Duodenal mucosa (tissue), 2 donors: ENCODE results near the gene TRPV6.

Source experiments
- H3K27ac ChIP-seq: one replicate; pipeline ENCODE4 v1.7.0; 2013; ENCODE audit warnings: low read depth, low read length
- H3K27me3 ChIP-seq, 2 donors: one replicate each; pipeline ENCODE4 v1.7.0; 2013; ENCODE audit warnings: low read length in 2 of 2, control low read depth in 1 of 2; ENCODE audit not compliant: insufficient read depth in 2 of 2, control insufficient read depth in 1 of 2
- H3K36me3 ChIP-seq, 2 donors: one replicate each; pipeline ENCODE4 v1.7.0; 2013; ENCODE audit warnings: low read length in 2 of 2, control low read depth in 1 of 2; ENCODE audit not compliant: insufficient read depth in 2 of 2, control insufficient read depth in 1 of 2
- H3K4me1 ChIP-seq, 2 donors: one replicate each; pipeline ENCODE4 v1.7.0; 2013; ENCODE audit warnings: low read length in 2 of 2, control low read depth in 1 of 2; ENCODE audit not compliant: insufficient read depth in 2 of 2, control insufficient read depth in 1 of 2
- H3K4me3 ChIP-seq, 2 donors: one replicate each; pipeline ENCODE4 v1.7.0; 2013; ENCODE audit warnings: low read length in 2 of 2, low read depth in 1 of 2
- H3K9ac ChIP-seq, 2 donors: one replicate each; pipeline ENCODE4 v1.7.0; 2013; ENCODE audit warnings: low read length in 2 of 2, low read depth in 1 of 2
- H3K9me3 ChIP-seq, 2 donors: one replicate each; pipeline ENCODE4 v1.7.0; 2013; ENCODE audit warnings: low read length in 2 of 2, control low read depth in 1 of 2; ENCODE audit not compliant: control insufficient read depth in 1 of 2

Gene TRPV6

DNA sequence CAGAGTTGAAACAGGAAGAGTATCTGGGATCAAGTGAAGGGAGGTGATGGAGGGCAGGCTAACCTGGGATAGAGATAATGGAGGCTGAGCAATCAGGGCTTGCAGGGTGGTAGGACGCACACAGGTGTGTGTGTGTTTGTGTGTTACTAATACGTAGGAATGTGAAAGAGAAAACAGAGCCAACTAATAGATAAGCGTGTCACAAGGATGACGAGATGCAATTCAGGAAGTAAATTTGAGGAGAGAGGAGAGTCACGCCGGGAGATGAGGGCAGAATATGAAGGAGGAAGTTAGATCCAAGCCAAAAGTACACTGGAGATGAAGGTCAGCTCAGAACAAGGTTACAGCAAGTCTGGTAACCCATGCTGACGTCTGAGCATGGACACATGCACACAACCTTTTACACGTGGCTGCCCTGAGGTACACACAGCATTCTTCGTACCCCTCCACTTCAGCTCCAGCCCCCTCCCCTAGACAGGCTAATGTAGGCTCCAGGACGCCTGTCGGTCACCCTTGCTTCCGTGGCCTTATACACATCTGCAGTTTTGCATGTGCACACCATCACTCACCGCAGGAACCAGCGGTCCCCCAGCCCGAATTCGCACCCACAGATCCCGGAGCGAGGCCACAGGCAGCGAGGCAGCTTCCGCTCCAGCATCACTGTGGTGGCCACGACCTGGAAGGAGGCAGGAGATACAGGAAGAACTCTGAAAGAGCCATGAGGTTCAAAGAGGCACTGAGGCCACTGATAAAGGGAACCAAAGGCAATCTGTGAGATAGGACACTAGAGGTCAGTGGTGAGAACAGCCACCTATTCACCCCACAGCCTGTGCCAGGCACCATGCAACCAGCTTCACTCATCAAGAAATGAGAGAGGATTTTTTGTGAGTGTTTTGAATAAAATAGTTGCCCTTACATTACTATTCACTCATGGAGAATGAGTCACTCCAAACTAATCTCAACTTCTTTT lies 23.7 kb upstream of the TRPV6 start:
- Histone ChIP-seq H3K27me3 (peaks cover 0 to 4% of the 10 kb centered on the region in 2 donors), H3K9ac (peak overlapping the region; percentile 27 to 44), H3K27ac (peak overlapping the region; percentile 16), H3K4me3 (peak overlapping the region in 1 of 2 donors; percentile 7), H3K9me3 (peaks cover 0 to 6% of the 10 kb centered on the region in 2 donors), H3K36me3 (no peaks in the 10 kb centered on the region), H3K4me1 (peaks cover 25 to 43% of the 10 kb centered on the region in 2 donors)

DNA sequence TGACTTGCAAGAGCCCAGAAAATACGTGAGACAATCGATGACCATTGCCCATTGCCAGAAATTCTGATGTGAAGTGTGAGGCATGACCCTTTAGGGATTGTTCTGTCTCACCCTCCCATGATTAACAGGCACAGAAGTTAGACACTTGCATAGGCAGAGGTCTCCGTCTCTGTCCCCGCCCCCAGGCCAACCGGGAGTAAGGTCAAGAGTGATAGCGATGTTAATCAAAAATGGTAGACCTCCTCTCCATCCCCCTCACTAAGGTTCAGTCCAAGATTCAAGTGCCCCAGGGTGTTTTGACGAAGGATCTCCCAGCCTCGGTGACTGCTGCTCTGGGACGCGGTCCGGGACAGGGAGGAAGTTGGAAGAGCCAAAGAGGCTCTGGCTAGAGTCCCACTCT lies 22.7 kb upstream of the TRPV6 start:
- Histone ChIP-seq H3K4me3 (no peak overlapping the region), H3K27ac (no peak overlapping the region), H3K4me1 (peaks cover 25 to 34% of the 10 kb centered on the region in 2 donors), H3K36me3 (no peaks in the 10 kb centered on the region), H3K9me3 (peaks cover 0 to 6% of the 10 kb centered on the region in 2 donors), H3K27me3 (peaks cover 0 to 4% of the 10 kb centered on the region in 2 donors), H3K9ac (no peak overlapping the region)

DNA sequence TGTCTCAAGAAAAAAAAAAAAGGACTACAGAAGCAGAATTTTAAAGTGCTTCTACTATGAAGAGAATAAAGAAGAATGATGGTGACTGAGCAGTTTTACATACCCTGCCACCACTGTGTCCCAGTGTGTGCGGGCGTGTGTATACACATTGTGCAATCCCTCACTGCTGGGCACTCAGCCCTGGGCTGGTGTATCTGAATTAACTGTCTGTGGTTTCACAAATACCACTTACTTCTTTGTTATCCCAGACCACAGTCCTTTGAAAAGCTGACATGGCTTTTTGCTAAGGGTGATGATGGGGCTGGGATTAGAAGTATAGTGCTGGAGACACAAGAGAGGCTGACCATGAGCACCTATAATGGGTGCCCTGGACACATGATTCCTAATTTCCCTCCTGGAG lies 21.1 kb upstream of the TRPV6 start:
- Histone ChIP-seq H3K4me1 (peaks cover 25 to 31% of the 10 kb centered on the region in 2 donors), H3K36me3 (no peaks in the 10 kb centered on the region), H3K4me3 (no peak overlapping the region), H3K9me3 (peaks cover 0 to 6% of the 10 kb centered on the region in 2 donors), H3K27me3 (peaks cover 0 to 4% of the 10 kb centered on the region in 2 donors), H3K27ac (no peak overlapping the region), H3K9ac (no peak overlapping the region)

DNA sequence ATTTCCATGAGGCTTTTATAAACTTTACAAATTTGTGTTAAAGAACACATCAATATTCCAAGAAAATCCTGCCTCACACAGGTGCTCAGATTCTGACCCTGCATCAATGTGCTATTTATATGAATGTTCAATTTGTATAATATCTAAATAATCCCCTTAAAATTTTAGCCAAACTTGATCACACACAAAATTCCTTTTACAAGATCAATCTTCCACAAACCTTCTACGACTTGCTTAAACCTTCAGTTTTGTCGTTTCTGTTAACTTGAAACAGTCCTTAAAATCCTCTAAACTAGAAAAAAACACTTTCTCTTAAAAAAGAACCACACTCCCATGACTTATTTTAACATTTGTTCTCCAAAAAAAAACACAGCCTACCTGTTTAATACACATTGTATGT lies 20.2 kb upstream of the TRPV6 start:
- Histone ChIP-seq H3K27me3 (no peaks in the 10 kb centered on the region), H3K9me3 (peaks cover 0 to 6% of the 10 kb centered on the region in 2 donors), H3K27ac (no peak overlapping the region), H3K4me1 (peaks cover 18 to 22% of the 10 kb centered on the region in 2 donors), H3K4me3 (no peak overlapping the region), H3K36me3 (no peaks in the 10 kb centered on the region), H3K9ac (no peak overlapping the region)

DNA sequence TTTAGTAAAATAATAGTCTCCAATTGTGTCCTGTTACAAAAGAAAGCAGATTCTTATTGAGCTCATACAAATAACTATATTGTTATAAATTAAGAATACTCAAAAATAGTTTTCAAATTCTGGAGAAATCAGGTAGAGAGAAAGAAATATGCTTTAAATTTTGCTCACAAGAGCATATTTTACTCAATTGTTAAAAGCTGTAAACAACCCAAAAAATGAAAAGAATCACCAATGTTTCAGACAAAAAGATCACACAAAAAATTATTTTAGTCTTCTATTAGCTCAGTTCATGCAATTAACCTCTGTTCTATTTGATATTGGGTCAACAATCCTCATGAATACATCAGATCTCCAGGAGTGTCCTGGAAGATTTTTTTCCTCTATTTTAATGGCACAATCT lies 18.6 kb upstream of the TRPV6 start:
- Histone ChIP-seq H3K9ac (no peak overlapping the region), H3K4me3 (no peak overlapping the region), H3K9me3 (peaks cover 0 to 6% of the 10 kb centered on the region in 2 donors), H3K27me3 (no peaks in the 10 kb centered on the region), H3K27ac (no peak overlapping the region), H3K4me1 (peaks cover 7 to 10% of the 10 kb centered on the region in 2 donors), H3K36me3 (no peaks in the 10 kb centered on the region)

DNA sequence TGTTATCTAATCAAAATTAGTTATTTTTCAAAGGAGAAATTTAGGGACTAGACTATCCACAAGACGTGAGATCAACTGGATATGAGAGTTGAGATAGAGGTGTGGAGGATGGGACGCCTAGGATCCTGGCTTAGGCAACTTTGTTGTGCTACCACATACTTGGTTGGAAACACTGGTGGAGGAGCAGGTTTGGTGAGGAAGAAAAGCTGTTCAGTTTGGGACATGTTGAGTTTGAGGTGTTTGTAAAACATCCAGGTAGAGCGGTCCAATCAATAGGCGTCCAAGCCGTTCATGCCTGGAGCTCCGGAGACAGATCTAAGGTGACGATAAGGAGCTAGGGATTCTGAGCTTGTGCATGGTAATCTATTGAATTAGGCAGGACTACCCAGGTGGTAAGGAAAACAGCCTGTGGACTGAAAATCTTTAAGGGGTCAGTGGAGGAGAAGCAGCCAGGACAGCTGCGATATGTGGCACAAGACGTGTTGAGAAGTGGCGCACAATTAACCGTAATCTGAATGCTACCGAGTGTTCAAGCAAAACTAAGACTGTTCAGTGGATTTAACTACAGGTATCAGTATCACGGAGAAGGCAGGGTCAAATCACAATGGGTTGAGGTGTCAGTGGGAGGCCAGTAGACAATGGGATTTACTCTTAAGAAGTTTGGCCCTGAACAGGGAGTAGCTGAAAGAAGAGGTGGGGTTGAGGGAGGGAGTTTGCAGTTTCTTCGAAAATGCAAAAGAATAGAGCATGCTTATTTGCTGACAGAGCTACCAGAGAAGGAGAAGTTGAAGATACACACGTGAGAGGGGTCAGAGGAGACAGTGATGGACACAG lies 16.1 kb upstream of the TRPV6 start:
- peaks cover 0 to 6% of the 10 kb centered on the region in 2 donors for H3K9me3 ChIP-seq
- no peak overlapping the region for H3K27ac ChIP-seq
- no peaks in the 10 kb centered on the region for H3K27me3 ChIP-seq
- no peaks in the 10 kb centered on the region for H3K36me3 ChIP-seq
- H3K9ac ChIP-seq: no peak overlapping the region
- peaks cover 8 to 9% of the 10 kb centered on the region in 2 donors for H3K4me1 ChIP-seq
- H3K4me3 ChIP-seq: no peak overlapping the region

DNA sequence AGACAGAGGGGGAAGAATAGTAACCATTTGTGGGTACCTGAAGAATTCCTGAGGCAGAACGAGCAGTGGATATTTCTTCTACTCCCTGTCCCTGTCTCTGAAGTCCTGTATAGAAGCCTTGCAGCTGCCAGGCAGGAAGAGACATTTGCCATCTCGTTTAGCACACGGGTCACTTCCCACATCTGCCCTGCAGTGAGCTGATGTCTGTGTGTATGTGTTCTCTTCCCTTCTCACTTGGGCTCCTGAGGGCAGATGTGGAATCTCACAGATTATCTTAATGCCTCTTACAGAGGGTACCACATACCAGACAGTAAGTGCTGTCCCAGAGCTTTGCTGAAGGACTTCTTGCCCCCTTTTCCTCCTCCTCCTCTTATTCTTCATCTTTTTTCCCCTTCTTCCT lies 14.1 kb upstream of the TRPV6 start:
- peaks cover 0 to 4% of the 10 kb centered on the region in 2 donors for H3K9me3 ChIP-seq
- H3K4me1 ChIP-seq: peaks cover 20% of the 10 kb centered on the region in 2 donors
- H3K27me3 ChIP-seq: no peaks in the 10 kb centered on the region
- H3K4me3 ChIP-seq: no peak overlapping the region
- no peak overlapping the region for H3K9ac ChIP-seq
- no peaks in the 10 kb centered on the region for H3K36me3 ChIP-seq
- H3K27ac ChIP-seq: no peak overlapping the region

DNA sequence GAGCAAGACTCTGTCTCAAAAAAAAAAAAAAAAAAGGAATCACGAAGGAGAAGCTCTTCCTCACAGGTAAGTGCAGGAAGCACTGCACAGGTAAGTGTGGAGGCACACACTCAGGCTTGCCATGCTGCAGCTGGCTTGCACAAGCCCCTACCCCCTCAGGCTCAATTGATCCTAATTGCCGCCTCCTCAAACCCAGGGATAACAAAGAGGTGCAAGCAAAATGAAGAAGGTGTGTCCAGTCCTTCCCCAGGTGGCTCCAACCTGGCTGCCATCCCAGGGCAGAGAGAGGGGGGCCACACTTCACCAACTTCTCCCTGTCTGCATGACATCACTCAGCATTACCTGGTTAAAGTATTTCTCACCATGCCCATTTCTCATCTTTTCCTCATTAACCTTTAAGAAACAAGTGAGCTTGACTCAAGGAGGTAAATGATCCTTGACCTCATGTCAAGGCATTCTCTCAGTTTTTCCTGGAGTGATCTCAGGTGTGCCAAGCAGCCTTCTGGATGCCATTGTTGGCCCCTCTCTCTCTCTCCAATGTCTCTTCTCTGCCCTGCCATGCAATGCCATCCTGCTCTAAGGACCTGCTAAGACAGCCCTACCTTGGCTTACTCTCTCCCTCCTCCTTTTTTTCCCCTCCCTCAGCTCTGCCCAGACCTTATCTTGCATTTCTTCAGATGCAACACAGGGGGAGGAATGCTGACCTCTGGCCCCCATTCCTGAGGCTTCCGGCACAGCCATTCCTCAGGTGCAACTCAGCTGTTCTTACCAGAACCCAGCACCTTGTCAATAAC lies 13.0 kb upstream of the TRPV6 start:
- no peaks in the 10 kb centered on the region for H3K27me3 ChIP-seq
- H3K9ac ChIP-seq: no peak overlapping the region
- H3K4me1 ChIP-seq: peaks cover 23% of the 10 kb centered on the region in 2 donors
- no peak overlapping the region for H3K4me3 ChIP-seq
- H3K9me3 ChIP-seq: no peaks in the 10 kb centered on the region
- no peak overlapping the region for H3K27ac ChIP-seq
- H3K36me3 ChIP-seq: no peaks in the 10 kb centered on the region

DNA sequence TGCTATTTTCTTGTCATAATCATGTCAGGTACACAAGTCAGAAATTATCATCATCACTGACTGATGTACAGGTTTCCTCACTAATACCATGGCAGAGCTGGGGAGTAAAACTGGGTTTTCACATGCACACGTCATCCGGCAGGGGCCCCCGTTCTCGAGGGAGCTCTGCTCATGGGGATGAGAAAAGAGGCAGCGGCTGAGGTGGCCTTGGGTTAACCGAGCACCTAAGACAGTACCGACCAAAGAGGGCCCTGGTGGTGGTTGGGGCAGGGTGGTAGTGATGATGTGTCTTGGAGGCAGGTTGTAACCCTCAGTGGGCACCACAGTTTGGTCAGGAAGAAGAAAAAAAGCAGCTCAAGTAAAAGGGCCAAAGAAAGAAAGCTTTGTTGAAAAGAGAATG lies 12.1 kb upstream of the TRPV6 start:
- peaks cover 28 to 31% of the 10 kb centered on the region in 2 donors for H3K4me1 ChIP-seq

More for the DNA sequence above, 12.1 kb upstream of the TRPV6 start:
- Histone ChIP-seq H3K9ac (no peak overlapping the region), H3K27me3 (no peaks in the 10 kb centered on the region), H3K36me3 (no peaks in the 10 kb centered on the region), H3K9me3 (no peaks in the 10 kb centered on the region), H3K27ac (no peak overlapping the region), H3K4me3 (no peak overlapping the region)
